OCI-LY7 (cell line): ENCODE results near the gene TUBGCP6. TPM values are rescaled to one million over a fixed set of nuclear protein-coding genes. Genes with fewer than 3 reads are reported as not detected.

Source experiments
- BruUV-seq: library from RNA; stranded (reverse); fragments of 400-500 nt; replicated peaks from 2 replicates; lab custom pipeline; 2021; lab: Mats Ljungman, UMichigan
- CTCF ChIA-PET: fragments of 300-600 bp; sonication (Branson Sonifier 250); formaldehyde crosslinking; loops from one replicate; lab custom pipeline; 2022; ENCODE audit warnings: antibody characterized with exemption; ENCODE audit not compliant: unreplicated experiment; lab: Charles Lee
- POLR2A ChIA-PET: fragments of 300-600 bp; sonication (Branson Sonifier 250); formaldehyde crosslinking; loops from one replicate; lab custom pipeline; 2022; ENCODE audit warnings: antibody characterized with exemption; lab: Charles Lee
- DNase-seq: peaks from one replicate; pipeline ENCODE4 v3.0.0-alpha.2; 2015; ENCODE audit warnings: low spot score
- H2AFZ ChIP-seq: fragments of 200-600 bp; sonication (generic), shearing (Covaris generic); 2 replicates; pipeline ENCODE4 v1.6.1; 2014; ENCODE audit warnings: mild to moderate bottlenecking, antibody characterized with exemption, low read length, moderate library complexity
- H3K27ac ChIP-seq: fragments of 200-600 bp; sonication (generic); 2 replicates; pipeline ENCODE4 v1.5.1; 2014; ENCODE audit warnings: mixed run types, low read depth, mild to moderate bottlenecking, moderate library complexity, low read length, inconsistent platforms; ENCODE audit not compliant: poor library complexity, severe bottlenecking
- H3K36me3 ChIP-seq: fragments of 200-600 bp; sonication (generic); 2 replicates; pipeline ENCODE4 v1.6.1; 2014; ENCODE audit warnings: mild to moderate bottlenecking, antibody characterized with exemption, low read length, moderate library complexity, mixed read lengths; ENCODE audit not compliant: insufficient read depth
- H3K4me1 ChIP-seq: fragments of 200-600 bp; sonication (generic); 2 replicates; pipeline ENCODE4 v1.5.1; 2014; ENCODE audit warnings: mild to moderate bottlenecking, low read length; ENCODE audit not compliant: insufficient read depth, poor library complexity, severe bottlenecking
- H3K4me2 ChIP-seq: fragments of 200-600 bp; sonication (generic); 2 replicates; pipeline ENCODE4 v1.6.1; 2014; ENCODE audit warnings: mild to moderate bottlenecking, low read length
- H3K4me3 ChIP-seq: fragments of 200-600 bp; sonication (generic); 2 replicates; pipeline ENCODE4 v1.5.1; 2014; ENCODE audit warnings: mild to moderate bottlenecking, low read depth, low read length; ENCODE audit not compliant: poor library complexity, severe bottlenecking
- H3K79me2 ChIP-seq: fragments of 200-600 bp; sonication (generic); 2 replicates; pipeline ENCODE4 v1.6.1; 2016; ENCODE audit warnings: low read depth, mild to moderate bottlenecking, low read length, moderate library complexity, mixed read lengths; ENCODE audit not compliant: insufficient read depth
- H3K9me2 ChIP-seq: fragments of 200-600 bp; sonication (generic); 2 replicates; pipeline ENCODE4 v1.6.1; 2016; ENCODE audit warnings: mild to moderate bottlenecking, low read length, mixed read lengths; ENCODE audit not compliant: insufficient read depth
- H3K9me3 ChIP-seq: fragments of 200-600 bp; sonication (generic); 2 replicates; pipeline ENCODE4 v1.6.1; 2014; ENCODE audit warnings: mild to moderate bottlenecking, mixed run types, low read length, mixed read lengths
- H4K20me1 ChIP-seq: fragments of 200-600 bp; sonication (generic); 2 replicates; pipeline ENCODE4 v1.6.1; 2014; ENCODE audit warnings: mild to moderate bottlenecking, antibody characterized with exemption, low read length, moderate library complexity, mixed read lengths; ENCODE audit not compliant: insufficient read depth
- EZH2phosphoT487 ChIP-seq: fragments of 200-600 bp; sonication (generic); IDR thresholded peaks from 2 replicates; pipeline ENCODE4 v1.6.1; 2018; ENCODE audit warnings: low read depth, borderline replicate concordance, mild to moderate bottlenecking, mixed run types, antibody characterized with exemption, low read length, moderate library complexity, mixed read lengths
- intact Hi-C: fragments of 100-400 bp; cut with micrococcal nuclease; formaldehyde crosslinking; loops from one replicate; pipeline ENCODE4 v1.10.0; 2022; ENCODE audit not compliant: unreplicated experiment
- total RNA-seq, 2 experiments: library from RNA; depleted of rRNA in 1 of 2; stranded (reverse); fragments of >200 nt in 1 of 2; shearing (Covaris generic) in 1 of 2; gene quantifications; 2 replicates each; pipeline ENCODE4 v1.2.3, GENCODE V29; 2014 to 2022
- TF ChIP-seq, protein P1 (sequence below): fragments of 200-600 bp; sonication (generic); conservative IDR thresholded peaks from 2 replicates; pipeline ENCODE4 v1.5.1; 2014; ENCODE audit warnings: mild to moderate bottlenecking, antibody characterized with exemption, low read length, moderate library complexity, mixed read lengths

TUBGCP6 gene
- total RNA-seq, 2 experiments from 2014 or later, result 57.7 to 63.2 TPM

DNA sequence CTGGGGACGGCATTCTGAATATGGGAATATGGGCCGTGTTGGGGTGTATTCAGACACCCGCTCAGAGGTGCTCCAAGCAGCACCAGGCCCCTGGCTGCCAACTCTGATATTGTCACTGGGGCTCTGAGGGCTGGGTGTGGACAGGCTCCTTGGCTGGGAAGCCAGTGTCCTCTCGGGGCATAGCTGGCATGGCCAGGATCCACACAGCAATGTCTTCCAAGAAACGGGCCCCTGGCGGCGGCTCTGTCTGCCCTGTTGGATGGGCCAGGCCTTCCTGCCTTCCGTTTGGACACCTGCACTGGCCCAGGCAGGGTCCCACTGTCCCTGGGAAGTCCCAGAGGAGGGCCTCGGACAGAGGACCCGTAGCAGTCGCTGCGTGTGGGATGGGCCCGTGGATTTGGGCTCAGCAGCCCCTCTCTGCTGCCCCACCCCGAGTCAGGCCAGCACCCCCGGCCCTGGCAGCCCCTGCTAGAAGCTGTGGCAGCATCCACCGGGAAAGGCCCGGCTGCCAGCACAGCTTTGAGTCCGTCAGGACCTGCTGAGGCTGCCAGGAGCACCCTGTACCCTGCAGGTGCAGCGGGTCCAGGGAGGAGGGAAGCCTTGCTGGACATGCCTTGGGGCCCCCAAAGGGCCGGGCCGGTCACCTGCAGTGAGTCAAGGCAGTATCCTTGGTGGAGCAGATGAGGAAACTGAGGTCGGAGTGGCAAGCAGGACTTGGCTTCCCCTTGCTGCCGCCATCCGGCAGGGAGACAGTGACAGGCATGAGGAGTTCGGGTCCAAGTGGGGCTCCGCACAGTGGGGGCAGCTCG lies 70.2 kb downstream of the TUBGCP6 start:
- intact Hi-C loops, result no loop called here
- TF ChIP-seq, protein P1, sequence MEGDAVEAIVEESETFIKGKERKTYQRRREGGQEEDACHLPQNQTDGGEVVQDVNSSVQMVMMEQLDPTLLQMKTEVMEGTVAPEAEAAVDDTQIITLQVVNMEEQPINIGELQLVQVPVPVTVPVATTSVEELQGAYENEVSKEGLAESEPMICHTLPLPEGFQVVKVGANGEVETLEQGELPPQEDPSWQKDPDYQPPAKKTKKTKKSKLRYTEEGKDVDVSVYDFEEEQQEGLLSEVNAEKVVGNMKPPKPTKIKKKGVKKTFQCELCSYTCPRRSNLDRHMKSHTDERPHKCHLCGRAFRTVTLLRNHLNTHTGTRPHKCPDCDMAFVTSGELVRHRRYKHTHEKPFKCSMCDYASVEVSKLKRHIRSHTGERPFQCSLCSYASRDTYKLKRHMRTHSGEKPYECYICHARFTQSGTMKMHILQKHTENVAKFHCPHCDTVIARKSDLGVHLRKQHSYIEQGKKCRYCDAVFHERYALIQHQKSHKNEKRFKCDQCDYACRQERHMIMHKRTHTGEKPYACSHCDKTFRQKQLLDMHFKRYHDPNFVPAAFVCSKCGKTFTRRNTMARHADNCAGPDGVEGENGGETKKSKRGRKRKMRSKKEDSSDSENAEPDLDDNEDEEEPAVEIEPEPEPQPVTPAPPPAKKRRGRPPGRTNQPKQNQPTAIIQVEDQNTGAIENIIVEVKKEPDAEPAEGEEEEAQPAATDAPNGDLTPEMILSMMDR, result no peak
- no peak for TF ChIP-seq EZH2phosphoT487
- Histone ChIP-seq H3K9me2 (no peaks in the 10 kb centered on the region), H3K9me3 (no peaks in the 10 kb centered on the region), H3K36me3 (no peaks in the 10 kb centered on the region), H3K4me3 (no peak overlapping the region), H3K4me1 (peaks cover 14% of the 10 kb centered on the region), H3K27ac (no peak overlapping the region), H2AFZ (no peak overlapping the region), H3K4me2 (no peak overlapping the region), H4K20me1 (no peaks in the 10 kb centered on the region), H3K79me2 (no peaks in the 10 kb centered on the region)
- CTCF ChIA-PET, result interaction anchor here (0.6 kb wide), 1 partner anchor 56 kb away, joined by 3 read pairs; no protein-coding TSS in a partner anchor
- POLR2A ChIA-PET, result interaction anchor here (0.6 to 1.3 kb wide), 2 partner anchors 17 to 150 kb away, joined by 5 to 7 read pairs; no protein-coding TSS in a partner anchor
- no peak for DNase-seq
- no TSS peak for BruUV-seq

DNA sequence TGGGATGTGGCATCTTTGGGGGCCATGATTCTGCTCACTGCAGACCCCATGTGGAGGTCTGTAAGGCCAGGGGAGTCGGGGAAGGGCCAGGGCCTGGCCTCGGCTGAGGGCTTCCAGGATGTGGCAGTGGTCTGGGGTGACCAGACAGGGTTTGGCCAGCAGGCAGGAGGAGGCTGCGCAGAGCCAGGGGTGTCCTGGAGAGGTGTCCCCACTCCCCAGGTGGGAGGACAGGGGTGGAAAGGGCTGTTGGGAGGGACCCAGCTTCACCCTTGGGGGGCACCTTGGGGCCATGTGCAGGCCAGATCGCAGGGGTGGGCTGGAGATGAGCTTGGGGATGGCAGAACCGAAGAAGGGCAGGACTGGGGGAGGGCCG lies 70.9 kb downstream of the TUBGCP6 start:
- Histone ChIP-seq H3K9me2 (no peaks in the 10 kb centered on the region), H3K79me2 (no peaks in the 10 kb centered on the region), H4K20me1 (no peaks in the 10 kb centered on the region), H2AFZ (no peak overlapping the region), H3K4me2 (peak overlapping the region; percentile 58; the same call in 1 of the 2 replicates), H3K4me1 (peaks cover 14% of the 10 kb centered on the region), H3K36me3 (no peaks in the 10 kb centered on the region), H3K9me3 (no peaks in the 10 kb centered on the region), H3K27ac (peak overlapping the region; percentile 21), H3K4me3 (no peak overlapping the region)
- TF ChIP-seq EZH2phosphoT487, result no peak
- TF ChIP-seq, protein P1, result no peak
- no TSS peak for BruUV-seq
- DNase-seq, result no peak
- intact Hi-C loops, result no loop called here
- POLR2A ChIA-PET, result interaction anchor here (1.3 kb wide), 1 partner anchor 17 kb away, joined by 7 read pairs; no protein-coding TSS in a partner anchor
- CTCF ChIA-PET, result interaction anchor here (0.6 kb wide), 1 partner anchor 57 kb away, joined by 3 read pairs; no protein-coding TSS in a partner anchor
